GM21528 (cell line): Measurements from ENCODE around the gene SS18L1.

Experiments used
- ATAC-seq: cut with Tn5 transposase; IDR thresholded peaks from one replicate; pipeline ENCODE4 v1.9.1; 2021; ENCODE audit warnings: mild to moderate bottlenecking, moderate library complexity; ENCODE audit not compliant: unreplicated experiment, low FRiP score

SS18L1 gene

DNA sequence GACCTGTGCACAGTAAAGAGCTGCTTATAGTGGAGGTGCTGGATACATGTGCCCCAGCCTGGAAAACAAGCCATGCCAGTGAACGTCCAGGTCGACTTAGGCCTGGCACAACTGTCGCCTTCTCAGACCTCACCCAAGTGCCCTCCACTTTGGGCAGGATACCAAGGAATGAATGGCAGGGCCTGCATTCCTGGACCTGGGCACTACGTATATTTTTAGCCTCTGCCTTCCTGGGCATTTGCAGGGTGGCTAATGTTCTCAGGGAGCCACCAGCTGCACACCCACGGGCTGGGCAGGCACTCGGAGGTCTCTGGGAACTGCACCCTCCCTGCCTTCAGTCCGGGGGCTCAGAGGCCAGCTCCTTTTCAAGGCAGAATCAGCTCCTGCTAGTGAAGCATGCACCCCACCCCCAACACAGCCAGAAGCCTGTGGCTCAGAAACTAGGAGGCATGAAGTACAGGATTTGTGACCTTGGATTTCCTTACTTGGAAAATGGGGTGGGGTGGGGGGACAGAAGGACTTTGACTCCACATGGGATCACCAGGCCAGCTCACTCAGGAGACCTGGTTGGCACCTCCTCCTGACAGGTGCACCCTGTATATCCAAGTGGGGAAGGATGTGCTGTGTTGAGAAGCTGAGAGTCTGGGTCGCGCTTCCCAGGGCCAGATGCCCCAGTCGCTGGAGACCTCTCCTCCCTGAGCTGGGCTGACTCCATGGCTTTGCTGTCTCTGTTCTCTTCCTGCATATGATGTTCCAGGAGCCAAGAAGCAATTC, 23.8 kb upstream of the SS18L1 start:
- no peak for ATAC-seq

DNA sequence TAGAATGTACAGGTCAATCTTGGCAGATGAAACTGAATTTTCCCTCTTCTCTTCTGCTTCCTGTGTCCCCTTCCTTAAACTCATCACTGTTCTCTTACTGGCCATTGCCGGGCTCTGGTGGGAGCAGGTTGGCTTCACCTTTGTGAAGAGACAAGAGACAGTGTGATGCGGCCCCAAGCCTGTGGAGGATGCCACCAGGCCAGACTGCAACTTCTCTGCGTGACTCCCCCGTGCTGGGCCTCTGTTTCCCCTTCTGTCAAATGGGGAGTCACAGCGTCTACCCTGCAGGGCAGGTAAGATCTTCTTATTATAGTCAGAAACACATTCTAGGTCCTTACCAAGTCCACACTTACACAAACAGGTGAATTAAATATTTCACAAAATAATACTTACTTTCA, 23.2 kb upstream of the SS18L1 start:
- ATAC-seq: no peak

- ATAC-seq: peak; percentile 13
Measured at GRCh38 chr20:62120990-62121775, 22.4 kb upstream of the SS18L1 start.

- ATAC-seq: peak; percentile 70
Measured at GRCh38 chr20:62121776-62122653, 21.6 kb upstream of the SS18L1 start, which contains the start of gene LSM14B. Gene LSM14B, plus strand, starts transcription at chr20:62122475. Its CDS starts 192 bp downstream, at chr20:62122667.

DNA sequence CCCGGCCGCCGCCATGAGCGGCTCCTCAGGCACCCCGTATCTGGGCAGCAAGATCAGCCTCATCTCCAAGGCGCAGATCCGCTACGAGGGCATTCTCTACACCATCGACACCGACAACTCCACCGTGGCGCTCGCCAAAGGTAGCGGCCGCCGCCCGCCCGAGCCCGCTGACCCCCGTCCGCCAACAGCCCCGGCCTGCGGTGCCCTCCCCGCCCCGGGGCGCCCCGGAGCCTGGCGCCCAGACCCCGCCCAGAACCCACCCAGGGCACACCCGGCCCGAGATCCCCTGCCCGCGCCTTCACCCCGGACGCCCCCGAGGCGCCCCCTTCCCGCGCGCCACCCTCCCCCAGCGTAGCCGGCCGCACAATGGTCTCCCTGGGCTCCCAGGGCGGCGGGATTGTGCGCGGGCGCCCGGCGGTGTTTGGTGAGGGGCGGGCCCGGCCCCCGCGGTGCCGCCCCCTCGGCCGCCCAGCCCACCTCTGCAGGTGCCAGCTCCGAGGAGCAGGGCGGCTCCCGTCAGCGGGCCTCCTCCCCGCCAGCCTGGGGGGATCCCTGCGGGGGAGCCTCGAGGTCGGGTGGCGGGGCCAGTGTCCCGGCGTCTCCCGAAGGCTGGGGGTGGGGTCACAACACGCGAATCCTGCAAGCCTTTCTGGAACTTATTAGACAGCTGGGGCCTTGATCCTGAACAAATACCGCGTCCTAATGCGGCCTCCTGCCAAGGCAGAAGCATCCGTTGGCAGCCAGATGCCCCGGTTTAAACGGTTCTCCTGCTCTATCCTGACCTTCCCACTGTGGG, 20.7 kb upstream of the SS18L1 start:
- ATAC-seq: peak; percentile 18

DNA sequence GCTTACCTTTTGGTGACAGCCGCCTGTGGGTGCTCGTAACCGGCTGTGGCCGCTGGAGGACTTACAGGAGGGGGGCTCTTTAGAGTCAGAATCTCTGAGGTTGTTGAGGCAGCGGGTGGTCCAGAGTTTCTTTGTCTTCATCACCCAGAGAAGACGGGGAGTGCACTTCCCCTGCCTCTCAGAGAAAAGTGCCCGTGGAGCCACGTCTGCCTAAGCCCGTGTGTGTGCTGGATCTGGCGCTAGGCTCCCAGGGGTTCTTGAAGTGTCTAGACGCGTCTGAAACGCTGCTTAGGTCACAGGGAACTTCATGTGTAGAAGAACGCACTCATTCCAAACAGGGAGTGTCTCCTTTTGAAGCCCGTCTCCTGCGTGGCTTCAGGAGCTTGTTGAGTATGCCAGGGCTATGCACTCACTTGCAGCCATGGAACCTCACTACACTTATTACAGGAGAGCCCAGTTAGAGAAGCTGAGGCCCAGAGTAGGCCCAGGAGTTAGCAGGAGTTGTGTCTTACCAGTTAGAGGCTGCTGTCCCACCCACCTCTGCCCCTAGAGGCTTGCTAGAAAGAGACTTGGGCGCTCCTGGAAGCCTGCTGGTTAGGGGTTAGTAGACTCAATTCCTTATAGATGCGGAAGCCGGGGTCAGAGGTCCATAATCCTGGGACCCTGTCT, 20.0 kb upstream of the SS18L1 start:
- ATAC-seq: no peak

- ATAC-seq: no peak
Measured at GRCh38 chr20:62126141-62126540, 17.4 kb upstream of the SS18L1 start.

DNA sequence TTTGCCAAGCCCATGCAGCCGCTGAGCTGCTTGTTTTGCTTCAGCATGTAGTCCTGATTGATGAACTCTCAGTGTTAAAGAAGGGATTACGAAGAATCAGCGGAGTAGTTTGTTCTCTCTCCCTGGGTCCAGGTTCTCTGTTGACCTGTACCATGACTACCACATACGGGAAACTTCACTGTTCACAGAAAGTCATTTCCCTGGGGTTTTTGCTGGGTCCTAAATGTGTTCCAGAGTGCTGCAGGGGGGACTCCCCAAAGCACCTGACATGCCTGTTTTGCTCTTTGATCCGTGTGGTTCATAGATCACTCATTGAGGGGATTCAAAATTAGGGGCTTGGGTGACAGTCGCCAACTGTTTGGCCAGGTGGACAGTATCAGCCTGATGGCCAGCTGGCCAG, 15.8 kb upstream of the SS18L1 start:
- no peak for ATAC-seq

GRCh38 chr20:62128502-62128901, 15.1 kb upstream of the SS18L1 start:
- no peak for ATAC-seq

DNA sequence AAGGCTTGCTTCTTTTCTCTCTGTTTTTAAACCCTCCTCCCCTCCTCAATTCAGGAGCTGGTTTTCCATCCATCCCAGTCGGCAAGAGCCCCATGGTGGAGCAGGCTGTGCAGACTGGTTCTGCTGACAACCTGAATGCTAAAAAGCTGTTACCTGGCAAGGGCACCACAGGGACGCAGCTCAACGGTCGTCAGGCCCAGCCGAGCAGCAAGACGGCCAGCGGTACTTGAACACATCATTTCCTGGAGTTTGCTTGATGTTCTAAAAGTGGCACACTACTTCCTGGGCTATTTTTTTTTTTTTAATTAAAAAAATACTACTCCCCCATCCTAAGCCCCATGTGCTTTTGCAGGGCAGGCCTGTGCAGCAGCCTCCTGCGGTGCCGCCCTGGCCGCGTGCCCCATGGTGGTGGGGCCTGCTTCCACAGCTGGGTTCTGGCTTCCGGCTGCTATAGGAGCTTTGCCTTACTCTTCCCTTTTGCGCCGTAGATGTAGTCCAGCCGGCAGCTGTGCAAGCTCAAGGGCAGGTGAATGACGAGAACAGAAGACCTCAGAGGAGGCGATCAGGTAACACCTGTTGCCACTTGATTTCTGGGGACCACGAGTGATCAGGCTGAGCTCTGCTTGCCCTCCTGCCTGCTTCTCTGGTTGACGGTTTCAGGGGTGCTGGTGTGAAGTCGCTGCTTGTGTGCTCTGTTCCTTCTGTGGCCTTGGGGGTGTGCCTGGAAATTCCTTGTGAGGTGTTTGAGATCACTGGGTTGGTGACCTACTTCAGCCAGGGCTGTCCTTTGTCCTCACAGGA, 13.6 kb upstream of the SS18L1 start:
- no peak for ATAC-seq

- no peak for ATAC-seq
Measured at GRCh38 chr20:62131560-62132320, 11.8 kb upstream of the SS18L1 start.

DNA sequence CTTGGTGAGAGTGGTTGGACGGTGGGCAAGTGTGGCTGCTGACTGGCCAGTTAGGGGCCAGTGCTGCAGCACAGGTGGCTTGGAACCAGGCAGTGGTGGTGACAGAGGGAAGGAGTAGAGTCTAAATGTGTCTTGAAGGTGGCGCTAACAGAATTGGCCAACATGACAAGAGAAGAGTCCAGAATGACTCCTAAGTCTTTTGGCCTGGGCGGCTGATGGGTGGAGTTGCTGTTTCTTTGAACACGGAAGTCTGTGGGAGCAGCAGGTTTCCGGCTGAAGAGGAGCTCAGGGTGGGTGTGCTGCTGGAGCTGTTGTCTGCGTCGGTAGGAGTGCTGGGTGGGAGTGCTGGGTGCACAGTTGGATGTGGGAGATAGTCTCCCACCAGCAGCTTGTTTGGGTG, 11.1 kb upstream of the SS18L1 start:
- no peak for ATAC-seq

GRCh38 chr20:62133051-62133845, 10.3 kb upstream of the SS18L1 start:
- no peak for ATAC-seq

GRCh38 chr20:62133864-62134263, 9.7 kb upstream of the SS18L1 start:
- ATAC-seq: no peak

DNA sequence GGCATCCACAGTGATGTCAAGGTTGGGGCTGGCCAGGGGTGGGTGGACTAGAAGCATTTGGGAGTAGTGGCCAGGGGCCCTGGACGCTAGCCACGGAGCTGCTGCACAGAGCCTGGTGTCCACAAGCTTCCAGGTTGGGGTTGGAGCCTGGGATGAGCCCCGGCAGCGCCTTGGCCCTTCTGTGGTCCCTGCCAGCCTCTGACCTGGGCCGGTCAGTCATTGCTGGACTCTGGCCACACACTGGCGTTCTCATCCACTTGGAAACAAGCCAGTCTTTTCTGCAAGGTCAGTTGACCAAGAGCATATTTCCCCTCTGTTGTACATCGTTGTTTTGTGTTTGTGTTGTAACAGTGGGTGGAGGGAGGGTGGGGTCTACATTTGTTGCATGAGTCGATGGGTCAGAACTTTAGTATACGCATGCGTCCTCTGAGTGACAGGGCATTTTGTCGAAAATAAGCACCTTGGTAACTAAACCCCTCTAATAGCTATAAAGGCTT, 8.8 kb upstream of the SS18L1 start:
- ATAC-seq: no peak

GRCh38 chr20:62135573-62136266, 7.8 kb upstream of the SS18L1 start:
- no peak for ATAC-seq
